GM18867 (cell line): ENCODE data around the gene SERTM2.
"Not testable (repeated sequence)": the region's sequence is repeated elsewhere in the genome, so short reads cannot be mapped to it uniquely, and the experiment has no call there.

Experiments used
- ATAC-seq: cut with Tn5 transposase; IDR thresholded peaks from one replicate; pipeline ENCODE4 v1.9.1; 2021; ENCODE audit warnings: mild to moderate bottlenecking, moderate library complexity; ENCODE audit not compliant: unreplicated experiment

The SERTM2 gene

GRCh38 chrX:111511477-111511876, at the start of gene SERTM2:
SERTM2 (plus strand) TSS chrX:111511645; CDS start chrX:111518858, 7,213 bp downstream.
- ATAC-seq = peak; percentile 81

- ATAC-seq = no peak
Measured at GRCh38 chrX:111465669-111466068, 45.8 kb upstream of the SERTM2 start.

GRCh38 chrX:111467896-111468295, 43.5 kb upstream of the SERTM2 start:
- no peak for ATAC-seq

GRCh38 chrX:111470681-111471403, 40.6 kb upstream of the SERTM2 start:
- no peak for ATAC-seq

- ATAC-seq = no peak
Measured at GRCh38 chrX:111481896-111482295, 29.5 kb upstream of the SERTM2 start.

GRCh38 chrX:111483135-111483534, 28.3 kb upstream of the SERTM2 start:
- no peak for ATAC-seq

- no peak for ATAC-seq
Measured at GRCh38 chrX:111483881-111484280, 27.6 kb upstream of the SERTM2 start.

GRCh38 chrX:111490688-111491087, 20.8 kb upstream of the SERTM2 start:
- no peak for ATAC-seq

- no peak for ATAC-seq
Measured at GRCh38 chrX:111492085-111492484, 19.4 kb upstream of the SERTM2 start.

- ATAC-seq = no peak
Measured at GRCh38 chrX:111498538-111499103, 12.8 kb upstream of the SERTM2 start.

GRCh38 chrX:111503485-111503993, 7.9 kb upstream of the SERTM2 start:
- ATAC-seq = no peak

GRCh38 chrX:111504941-111505340, 6.5 kb upstream of the SERTM2 start:
- ATAC-seq = no peak

- no peak for ATAC-seq
Measured at GRCh38 chrX:111505783-111506182, 5.7 kb upstream of the SERTM2 start.

GRCh38 chrX:111506826-111507225, 4.6 kb upstream of the SERTM2 start:
- no peak for ATAC-seq

- no peak for ATAC-seq
Measured at GRCh38 chrX:111507933-111508332, 3.5 kb upstream of the SERTM2 start.

- no peak for ATAC-seq
Measured at GRCh38 chrX:111515298-111515697, 3.9 kb downstream of the SERTM2 start.

- ATAC-seq = no peak
Measured at GRCh38 chrX:111518667-111519066, 7.2 kb downstream of the SERTM2 start.

- ATAC-seq = no peak
Measured at GRCh38 chrX:111519215-111519614, 7.8 kb downstream of the SERTM2 start.

GRCh38 chrX:111520506-111520905, 9.1 kb downstream of the SERTM2 start:
- ATAC-seq = no peak

GRCh38 chrX:111521169-111521568, 9.7 kb downstream of the SERTM2 start:
- ATAC-seq = no peak

- no peak for ATAC-seq
Measured at GRCh38 chrX:111543212-111543741, 31.8 kb downstream of the SERTM2 start.

- ATAC-seq = not testable (repeated sequence)
Measured at GRCh38 chrX:111549235-111549634, 37.8 kb downstream of the SERTM2 start.
